SIG-M5 (cell line): Measurements from ENCODE around the gene NEBL.

ENCODE experiments used
- DNase-seq: peaks from one replicate; lab custom pipeline; 2025; lab: John Stamatoyannopoulos, UW

Gene NEBL

DNA sequence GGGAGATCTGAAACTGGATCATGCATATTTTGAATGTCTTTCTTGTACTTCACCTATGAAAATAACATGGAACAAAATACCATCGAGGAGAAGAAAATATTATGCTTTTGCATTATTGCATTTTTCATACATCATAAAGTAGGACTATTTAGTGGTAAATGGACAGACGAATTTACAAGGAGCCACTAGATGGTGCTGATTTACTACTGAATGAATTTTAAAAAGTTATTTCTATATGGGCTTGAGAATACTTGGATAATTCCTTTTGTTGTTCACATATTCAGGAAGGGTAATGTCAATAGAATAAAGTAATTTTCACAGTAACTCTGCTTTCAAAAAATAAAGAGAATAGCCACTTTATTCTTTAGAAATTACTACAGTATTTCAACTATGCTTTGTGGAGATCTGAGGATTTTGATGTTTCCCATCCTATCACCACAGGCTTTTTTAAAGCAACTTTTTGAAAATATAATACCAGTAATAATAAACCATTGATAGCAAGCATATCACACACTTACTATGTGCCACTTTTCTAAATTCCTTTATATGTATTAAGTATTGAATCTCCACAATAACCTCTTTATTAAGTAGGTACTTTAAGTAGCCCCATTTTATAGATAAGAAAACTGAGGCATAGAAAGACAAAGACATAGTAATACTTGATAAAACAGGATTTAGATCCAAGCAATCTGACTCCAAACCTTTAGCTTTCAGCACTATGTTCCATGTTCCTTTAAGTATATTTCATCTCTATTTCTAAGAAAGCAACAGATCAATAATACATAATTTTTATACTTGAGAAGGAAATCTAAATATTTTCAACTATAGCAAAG is 38.6 kb downstream of the NEBL start:
- no peak for DNase-seq

DNA sequence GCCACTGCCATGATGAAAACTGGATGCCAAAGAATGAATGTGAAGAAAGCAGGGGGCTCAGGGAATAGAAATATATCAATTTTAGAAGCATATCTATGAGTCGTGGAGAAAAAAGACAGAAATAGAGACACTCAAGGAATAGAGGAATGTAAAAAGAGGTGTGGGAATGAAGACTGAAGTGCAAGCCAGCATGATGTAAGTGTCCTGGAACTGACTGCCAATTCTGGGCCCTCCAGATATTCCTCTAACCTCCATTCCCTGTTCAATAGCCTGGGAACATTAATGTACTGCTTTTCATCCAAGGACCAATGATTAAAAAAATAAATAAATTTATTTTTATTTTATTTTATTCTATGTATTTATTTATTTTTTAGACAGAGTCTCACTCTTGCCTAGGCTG is 40.6 kb downstream of the NEBL start:
- DNase-seq, result no peak

DNA sequence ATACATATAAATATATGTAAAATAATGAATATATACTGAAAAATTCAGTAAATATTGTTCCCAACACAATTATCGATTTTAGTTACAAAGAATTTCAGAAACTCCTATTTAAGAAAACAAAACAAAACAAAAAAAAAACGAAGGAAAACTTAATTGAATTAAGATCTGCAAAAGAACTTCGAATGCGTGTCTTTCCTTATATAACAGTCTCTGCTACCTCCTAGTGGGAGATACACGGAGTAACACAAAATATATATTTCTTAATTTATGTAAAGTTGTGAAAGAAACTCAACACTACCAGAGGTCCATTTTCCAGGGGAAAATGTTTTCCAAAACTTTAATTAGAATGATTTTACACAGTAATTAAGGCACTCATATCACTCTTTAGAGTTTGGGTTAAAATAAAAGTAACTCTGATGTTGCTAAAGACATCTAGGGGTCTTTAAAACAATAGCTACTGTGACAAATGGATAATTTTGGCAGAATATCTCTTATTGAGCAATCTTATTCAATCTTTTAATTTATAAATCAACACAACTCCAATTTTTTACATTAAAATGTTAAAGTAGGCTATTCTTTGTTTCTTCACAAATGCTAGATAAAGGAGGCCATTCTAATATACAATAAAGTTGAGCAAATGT is 41.6 kb downstream of the NEBL start:
- DNase-seq, result no peak

DNA sequence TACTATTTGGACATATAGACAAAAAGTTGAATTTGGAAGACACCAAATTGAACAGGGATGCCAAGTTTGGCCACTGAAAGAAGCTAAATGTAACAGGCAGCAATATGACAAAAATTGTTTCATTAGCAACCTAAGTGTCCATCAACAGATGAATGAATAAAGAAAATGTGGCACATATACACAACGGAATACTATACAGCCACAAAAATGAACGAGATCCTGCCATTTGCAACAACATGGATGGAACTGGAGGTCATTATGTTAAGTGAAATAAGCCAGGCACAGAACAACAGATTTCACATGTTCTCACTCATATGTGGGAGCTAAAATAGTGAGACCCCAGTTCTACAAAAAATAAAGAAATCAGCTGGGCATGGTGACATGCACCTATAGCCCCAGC is 43.8 kb downstream of the NEBL start:
- DNase-seq, result no peak

DNA sequence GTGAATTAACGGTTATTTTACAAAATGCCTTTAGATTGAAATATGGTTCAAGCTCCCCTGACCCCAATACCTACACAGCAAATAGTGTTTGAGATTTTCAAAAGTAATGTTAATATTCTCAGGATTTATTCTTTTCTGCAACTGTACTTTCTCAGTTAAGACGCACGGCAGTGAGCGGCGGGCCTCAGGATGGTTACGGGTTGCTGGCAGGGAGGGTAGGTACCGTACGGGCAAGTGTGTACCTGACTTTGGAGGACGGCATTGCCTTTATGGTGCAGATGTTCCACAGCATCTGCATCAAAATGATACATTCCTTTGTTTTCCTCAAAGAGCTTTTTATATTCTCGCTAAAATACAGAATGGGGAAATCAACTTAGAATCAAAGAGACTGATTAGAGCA is 44.8 kb downstream of the NEBL start:
- no peak for DNase-seq

DNA sequence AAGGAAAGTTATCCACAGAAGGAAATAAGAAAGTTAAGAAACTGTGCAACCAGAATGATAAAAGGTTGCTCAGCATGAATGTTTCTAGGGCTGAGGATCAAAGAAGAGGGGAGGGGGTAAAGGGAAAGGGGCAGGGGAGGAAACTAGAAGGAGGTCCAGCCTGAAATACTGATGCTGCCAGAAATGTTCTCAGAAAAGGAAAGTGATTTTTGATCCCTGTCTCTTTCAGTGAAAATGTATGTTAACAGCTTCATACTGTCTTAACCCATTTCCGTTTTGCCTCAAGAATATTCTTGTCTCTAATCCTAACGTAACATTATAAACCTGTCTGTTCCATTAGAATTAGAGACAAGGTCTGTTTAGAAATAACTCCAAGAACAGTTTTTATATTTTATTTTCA is 49.6 kb downstream of the NEBL start:
- DNase-seq, result no peak

DNA sequence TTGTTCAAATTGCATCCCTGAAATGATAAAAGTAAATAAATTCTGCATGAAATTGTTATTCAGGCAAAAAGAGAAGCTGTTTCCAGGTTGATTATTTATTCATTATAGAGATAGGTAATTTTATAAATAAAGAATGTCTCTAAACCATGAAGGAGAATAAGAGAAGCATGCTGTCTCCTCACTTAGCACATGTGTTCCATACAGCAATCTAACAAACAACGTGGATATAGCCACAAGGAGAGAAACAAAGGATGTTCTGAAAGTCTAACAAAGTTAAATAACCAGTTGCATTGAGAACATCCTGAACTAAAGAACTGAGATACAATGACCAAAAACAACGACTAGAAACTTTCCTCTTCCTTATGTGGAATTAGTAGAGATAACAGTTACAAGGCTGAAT is 50.8 kb downstream of the NEBL start:
- DNase-seq, result no peak

DNA sequence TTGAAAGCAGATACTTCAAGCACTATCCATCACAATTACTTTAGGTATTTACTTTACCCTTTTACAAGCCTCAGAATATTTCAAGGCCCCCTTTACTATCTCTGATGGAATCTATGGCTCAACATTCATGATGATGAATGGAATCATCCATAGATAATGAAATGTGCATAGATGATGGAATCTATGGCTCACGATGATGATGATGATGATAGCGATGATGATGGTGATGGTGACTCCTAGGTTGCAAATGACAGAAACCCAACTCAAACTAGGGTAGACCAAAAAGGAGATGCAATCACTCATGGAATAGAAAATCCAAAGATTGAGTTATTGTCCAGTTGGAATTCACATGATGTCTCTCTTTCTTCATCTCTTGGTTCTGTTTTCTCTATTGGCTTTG is 55.7 kb downstream of the NEBL start:
- DNase-seq, result no peak

DNA sequence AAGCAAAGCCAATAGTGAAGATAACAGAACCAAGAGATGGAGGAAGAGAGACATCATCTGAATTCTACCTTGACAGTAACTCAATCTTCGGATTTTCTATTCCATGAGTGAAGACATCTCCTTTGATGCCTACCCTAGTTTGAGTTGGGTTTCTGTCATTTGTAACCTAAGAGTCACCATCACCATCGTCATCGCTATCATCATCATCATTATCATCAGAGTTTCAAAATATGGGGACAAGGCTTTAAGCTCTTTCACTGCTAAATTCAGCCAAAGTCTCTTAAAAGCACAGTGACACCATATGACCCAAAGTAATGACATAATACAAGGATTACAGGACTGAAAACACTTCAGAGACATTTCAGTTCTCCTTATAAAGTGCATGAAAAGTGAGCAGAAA is 57.2 kb downstream of the NEBL start:
- DNase-seq, result no peak

DNA sequence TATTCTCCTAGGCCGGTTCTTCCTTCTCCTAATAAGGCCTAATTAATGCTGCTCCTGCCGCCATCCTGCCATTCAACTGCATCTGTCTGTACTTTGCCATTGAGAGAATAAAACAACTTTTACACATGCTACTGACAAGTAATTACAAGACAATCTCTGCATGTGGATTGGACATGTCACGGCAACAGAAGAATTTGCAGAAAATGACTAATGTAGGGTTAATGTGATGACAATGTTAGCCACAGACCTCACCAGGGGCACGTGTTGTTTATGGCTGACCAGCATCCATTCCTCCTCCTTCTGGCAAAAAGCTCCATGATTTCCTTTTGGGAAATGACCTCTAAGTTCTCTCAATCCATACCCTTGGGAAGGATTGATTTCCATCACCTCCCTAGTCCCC is 58.0 kb downstream of the NEBL start:
- DNase-seq, result no peak

DNA sequence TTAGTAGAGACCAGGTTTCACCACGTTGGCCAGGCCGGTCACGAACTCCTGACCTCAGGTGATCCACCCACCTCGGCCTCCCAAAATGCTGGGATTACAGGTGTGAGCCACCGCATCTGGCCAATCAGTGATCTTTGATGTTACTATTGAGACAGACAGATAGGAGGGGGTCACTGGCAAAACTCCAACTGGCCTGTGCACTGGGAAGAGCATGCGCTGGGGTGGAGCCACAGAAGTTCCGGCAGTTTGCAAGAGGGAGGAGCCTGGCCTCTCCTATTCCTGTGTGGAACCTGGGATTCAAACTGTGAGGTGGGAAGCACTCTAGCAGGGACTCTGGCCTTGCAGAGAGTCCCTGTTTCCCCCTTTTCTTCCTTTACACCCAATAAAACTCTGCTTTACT is 60.7 kb downstream of the NEBL start:
- DNase-seq, result no peak

DNA sequence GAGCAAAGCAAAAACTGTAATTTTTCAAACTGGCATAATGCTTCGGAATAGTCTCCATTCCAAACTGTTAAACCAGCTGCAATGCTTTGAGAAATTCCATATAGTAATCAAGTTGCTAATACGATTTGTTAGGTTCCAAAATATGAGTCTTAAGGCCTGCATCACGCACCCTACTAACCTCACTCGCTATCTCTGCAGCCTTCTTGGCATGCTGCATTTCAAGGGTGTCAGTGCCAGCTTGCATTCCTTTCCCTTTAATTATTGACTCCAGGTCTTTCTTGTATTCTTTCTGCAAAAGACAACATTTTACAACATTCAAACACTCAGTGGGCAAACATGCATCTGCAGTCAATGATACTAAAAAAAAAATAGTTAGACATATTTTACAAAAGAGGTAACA is 61.8 kb downstream of the NEBL start:
- no peak for DNase-seq

DNA sequence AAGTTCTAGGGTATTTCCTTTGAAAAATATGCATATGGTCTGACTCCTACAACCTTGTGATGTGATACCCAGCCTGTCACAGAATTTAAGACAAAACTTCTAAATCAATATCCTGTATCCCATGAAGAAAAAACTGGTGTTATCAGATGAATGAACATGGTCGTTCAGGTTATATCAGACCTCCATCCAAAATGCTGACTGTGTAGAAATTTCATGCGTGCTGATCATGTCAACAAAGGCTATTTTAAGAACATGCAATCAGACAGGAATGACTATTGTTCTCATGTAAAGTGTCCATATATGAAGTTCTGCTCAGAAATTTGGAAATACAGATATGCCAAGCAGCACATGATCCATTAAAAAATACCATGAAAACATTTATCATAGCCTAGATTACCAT is 62.3 kb downstream of the NEBL start:
- no peak for DNase-seq

DNA sequence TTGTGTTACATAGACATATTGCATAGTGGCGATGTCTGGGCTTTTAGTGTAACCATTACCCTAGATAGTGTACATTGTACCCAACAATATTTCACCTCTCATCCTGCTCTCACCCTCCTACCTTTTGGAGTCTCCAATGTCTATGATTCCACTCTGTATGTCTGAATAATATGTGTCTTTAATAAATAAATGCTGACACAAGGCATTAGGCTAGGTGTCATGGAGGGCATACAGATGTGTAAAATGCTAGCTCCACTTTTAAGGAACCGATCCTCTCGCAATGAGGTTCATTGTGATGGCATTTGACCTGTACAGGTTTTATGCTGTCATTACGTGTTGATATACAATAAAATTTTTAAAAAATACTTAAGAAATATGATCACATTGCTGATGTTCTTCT is 74.3 kb downstream of the NEBL start:
- no peak for DNase-seq

DNA sequence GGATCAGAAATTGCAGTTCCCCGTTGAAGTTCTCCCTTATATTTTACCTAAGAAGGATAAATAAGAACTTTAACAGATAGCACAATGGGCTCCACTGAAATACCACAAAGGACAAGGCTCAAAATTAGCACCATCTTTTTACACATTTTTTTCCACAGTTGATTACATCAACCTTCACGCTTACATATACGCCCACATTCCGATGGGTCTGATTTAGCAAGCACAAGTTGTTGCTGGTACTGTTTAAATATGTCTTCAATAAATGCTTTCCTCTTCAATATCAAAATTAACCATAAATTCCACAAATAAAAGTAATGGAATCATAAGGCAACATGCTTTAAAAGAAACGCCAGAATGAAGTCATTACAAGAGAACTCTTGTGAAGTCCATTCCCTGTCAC is 79.5 kb downstream of the NEBL start:
- no peak for DNase-seq

DNA sequence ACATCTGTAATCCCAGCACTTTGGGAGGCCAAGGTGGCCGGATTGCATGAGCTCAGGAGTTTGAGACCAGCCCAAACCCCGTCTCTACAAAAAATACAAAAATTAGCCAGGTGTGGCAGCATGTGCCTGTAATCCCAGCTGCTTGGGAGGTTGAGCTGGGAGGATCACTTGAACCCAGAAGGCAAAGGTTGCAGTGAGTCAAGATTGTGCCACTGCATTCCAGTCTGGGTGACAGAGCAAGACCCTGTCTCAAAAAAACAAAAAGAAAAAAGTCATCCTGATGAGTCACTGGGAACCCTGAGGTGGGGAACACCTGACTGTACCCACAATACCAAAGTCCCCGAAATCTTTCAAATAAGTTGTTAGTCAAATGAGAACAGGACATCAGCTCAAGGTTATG is 80.0 kb downstream of the NEBL start:
- DNase-seq, result no peak

DNA sequence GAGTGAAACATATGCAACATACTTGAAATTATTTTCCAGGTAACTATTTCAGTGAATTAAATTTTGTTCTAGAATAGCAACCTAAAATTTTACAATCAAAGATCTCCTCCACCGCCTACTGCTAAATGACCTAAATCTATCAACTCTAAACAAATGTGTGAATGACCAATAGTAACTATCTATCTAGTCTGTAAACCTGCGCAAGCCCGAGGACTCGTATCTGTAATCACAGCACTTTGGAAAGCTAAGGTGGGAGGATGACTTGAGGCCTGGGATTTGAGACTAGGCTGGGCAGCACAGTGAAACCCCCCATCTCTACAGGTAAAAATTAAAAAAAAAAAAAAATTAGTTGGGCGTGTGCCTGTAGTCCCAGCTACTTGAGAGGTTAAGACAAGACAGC is 83.0 kb downstream of the NEBL start:
- no peak for DNase-seq

DNA sequence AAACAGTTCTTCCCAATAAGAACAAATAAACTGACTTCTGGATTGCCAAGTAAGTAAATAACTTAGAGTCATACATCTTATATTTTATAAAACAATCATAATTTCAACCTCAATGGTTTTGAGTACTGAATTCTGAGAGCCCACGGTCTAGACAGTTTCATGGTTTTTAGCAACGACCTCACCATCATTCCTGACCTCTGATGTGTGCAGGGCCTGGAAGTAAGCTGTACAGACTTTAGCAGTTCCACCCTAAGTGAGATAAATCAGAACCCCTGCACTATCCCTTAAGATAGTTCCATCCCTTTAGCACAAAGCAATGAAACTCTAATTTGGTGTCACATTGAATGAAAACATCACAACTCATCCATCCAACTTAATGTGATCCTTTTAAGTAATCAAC is 86.0 kb downstream of the NEBL start:
- no peak for DNase-seq

DNA sequence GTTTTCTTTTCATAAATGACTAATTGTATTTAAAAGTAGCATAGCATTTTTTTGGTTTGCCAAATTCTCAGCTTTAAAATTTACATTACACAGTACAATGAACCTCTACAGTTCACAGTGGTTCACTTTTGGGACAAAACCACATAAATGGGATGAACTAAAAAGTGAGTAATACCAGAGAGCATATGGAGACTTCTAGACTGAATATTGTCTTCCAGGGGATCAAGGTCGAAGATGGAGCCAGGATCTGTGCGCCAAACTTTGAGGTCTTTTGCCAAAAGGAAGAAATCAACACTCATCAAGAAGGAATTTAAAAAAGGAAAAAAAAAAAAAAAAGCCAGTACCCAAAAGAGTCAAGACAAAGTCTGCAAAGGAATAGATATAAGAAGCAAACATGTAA is 87.5 kb downstream of the NEBL start:
- DNase-seq, result no peak

DNA sequence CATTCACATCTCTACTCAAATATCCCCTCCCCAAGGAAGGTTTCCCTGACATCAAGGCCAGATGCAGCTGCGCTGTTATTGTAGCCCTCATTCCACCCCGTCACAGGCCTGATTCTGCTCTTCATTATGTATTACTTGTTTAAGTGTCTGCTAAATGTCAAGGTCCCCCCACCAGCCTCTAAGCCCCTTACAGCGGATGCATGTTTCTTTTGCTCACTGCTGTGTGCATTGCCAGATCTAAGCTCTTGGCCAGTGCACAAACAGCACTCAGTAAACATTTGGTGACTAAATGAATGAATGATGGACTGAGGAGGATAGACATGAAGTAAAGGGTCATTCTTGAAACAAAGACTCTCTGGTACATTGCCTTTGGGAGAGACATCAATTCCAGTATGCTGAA is 90.6 kb downstream of the NEBL start:
- no peak for DNase-seq

DNA sequence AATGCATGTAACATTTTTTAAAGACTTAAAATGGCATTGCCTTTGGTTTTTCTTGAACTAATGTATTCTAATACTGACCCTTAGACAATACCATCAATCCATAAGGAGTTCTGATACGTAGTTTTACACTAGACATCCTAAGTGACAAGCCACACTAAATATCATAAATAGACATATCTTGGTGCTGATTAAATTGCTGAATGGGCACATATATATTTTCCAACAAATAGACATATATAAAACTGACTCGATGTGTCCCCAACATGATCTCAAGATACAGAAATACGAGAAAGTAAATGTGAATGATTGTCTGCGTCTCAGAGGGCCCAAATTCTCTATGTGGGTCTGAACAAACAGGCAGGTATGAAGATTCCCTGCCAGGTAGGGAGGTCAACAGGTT is 99.8 kb downstream of the NEBL start:
- no peak for DNase-seq

DNA sequence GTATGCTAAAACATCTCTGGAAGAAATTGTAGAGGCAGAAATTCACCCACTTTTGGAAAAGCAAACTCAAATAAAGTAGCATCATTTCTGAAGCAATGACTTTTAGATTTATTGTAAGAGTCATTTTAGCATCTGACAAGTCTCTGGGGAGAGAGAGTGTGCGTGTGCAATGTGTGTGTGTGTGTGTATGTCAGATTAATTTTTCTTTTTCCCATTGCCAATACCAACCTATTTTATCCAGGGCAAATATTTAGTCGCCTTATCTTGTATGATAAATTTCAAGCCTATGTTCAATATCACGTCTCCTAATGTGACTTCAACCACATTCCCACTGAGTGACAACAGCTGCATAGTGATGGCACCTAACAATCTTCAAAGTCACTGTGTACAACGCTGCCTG is 101.7 kb downstream of the NEBL start:
- DNase-seq, result no peak

DNA sequence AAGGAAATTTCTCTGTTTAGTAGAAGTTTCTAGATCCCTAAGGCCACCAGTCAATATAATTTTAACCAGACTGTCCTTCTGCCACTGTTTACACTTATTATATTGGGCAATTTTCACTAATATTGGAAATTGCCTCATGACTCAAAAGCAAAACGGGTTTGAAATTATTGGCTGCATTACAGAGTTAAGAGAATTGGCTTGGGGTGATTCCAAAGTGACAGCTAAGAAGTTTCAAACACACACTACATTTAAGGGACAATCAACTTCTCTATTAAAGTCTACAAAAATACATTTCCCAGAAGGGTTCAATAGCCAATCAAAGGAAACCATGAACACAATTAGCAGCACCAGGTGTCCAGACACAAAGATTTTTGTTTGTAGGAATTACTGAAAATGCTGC is 111.9 kb downstream of the NEBL start:
- DNase-seq, result no peak
